Astrocyte of the cerebellum (primary cell): Measurements from ENCODE around the gene DNAH8.

ENCODE experiments used
- DNase-seq: peaks from one replicate; pipeline ENCODE4 v3.0.0-alpha.2; 2011; ENCODE audit warnings: low read depth
- H3K4me3 ChIP-seq: 2 replicates; pipeline ENCODE4 v1.5.1; 2011; ENCODE audit warnings: mild to moderate bottlenecking, low read depth, low read length, moderate library complexity
- CTCF ChIP-seq: IDR thresholded peaks from 2 replicates; pipeline ENCODE4 v1.5.1; 2012; ENCODE audit warnings: low read length, low read depth, moderate library complexity, mild to moderate bottlenecking; ENCODE audit errors: missing control alignments
- in situ Hi-C: cut with HindIII; loops from 2 replicates; pipeline ENCODE4 v1.10.0; 2017; ENCODE audit warnings: low sequenced_read_pairs

Gene DNAH8

GRCh38 chr6:38847497-38847896 lies 132.4 kb downstream of the DNAH8 start:
- no peak for DNase-seq
- no peak overlapping the region for H3K4me3 ChIP-seq
- in situ Hi-C loops = no loop called here
- no peak for TF ChIP-seq CTCF

GRCh38 chr6:38848760-38849159 lies 133.6 kb downstream of the DNAH8 start:
- no peak for DNase-seq
- TF ChIP-seq CTCF = no peak
- in situ Hi-C loops = no loop called here
- no peak overlapping the region for H3K4me3 ChIP-seq

- no peak overlapping the region for H3K4me3 ChIP-seq
- in situ Hi-C loops = no loop called here
- DNase-seq = no peak
- no peak for TF ChIP-seq CTCF
These were observed 137.1 kb downstream of the DNAH8 start for GRCh38 chr6:38852215-38852614.

- in situ Hi-C loops = no loop called here
- DNase-seq = no peak
- H3K4me3 ChIP-seq = no peak overlapping the region
- TF ChIP-seq CTCF = no peak
These were observed 138.1 kb downstream of the DNAH8 start for GRCh38 chr6:38853236-38853635.

- TF ChIP-seq CTCF = no peak
- no peak for DNase-seq
- H3K4me3 ChIP-seq = no peak overlapping the region
- in situ Hi-C loops = no loop called here
These were observed 141.4 kb downstream of the DNAH8 start for GRCh38 chr6:38856492-38856891.

- no peak overlapping the region for H3K4me3 ChIP-seq
- in situ Hi-C loops = no loop called here
- no peak for DNase-seq
- no peak for TF ChIP-seq CTCF
These were observed 142.7 kb downstream of the DNAH8 start for GRCh38 chr6:38857815-38858214.

GRCh38 chr6:38860041-38860440 lies 144.9 kb downstream of the DNAH8 start:
- TF ChIP-seq CTCF = no peak
- DNase-seq = no peak
- no peak overlapping the region for H3K4me3 ChIP-seq
- in situ Hi-C loops = no loop called here
